H9 (cell line): ENCODE data around the gene UBE2E3. TPM values are rescaled to one million over a fixed set of nuclear protein-coding genes. Genes with fewer than 3 reads are reported as not detected.

Source experiments
- DNase-seq: peaks from one replicate; pipeline ENCODE4 v3.0.0-alpha.2; 2017
- H2AFZ ChIP-seq: one replicate; pipeline ENCODE4 v1.6.1; 2013; ENCODE audit warnings: mild to moderate bottlenecking, low read length, control low read depth, moderate library complexity
- H2AK5ac ChIP-seq: 2 replicates; pipeline ENCODE4 v1.6.1; 2013; ENCODE audit warnings: low read length, control low read depth, mixed read lengths; ENCODE audit not compliant: insufficient read length
- H2BK120ac ChIP-seq: one replicate; pipeline ENCODE4 v1.6.1; 2013; ENCODE audit warnings: low read depth, mild to moderate bottlenecking, low read length, control low read depth, inconsistent platforms; ENCODE audit not compliant: poor library complexity, severe bottlenecking
- H2BK12ac ChIP-seq: 2 replicates; pipeline ENCODE4 v1.6.1; 2013; ENCODE audit warnings: low read length, control low read depth, mixed read lengths, low read depth; ENCODE audit not compliant: insufficient read length
- H2BK15ac ChIP-seq: 2 replicates; pipeline ENCODE4 v1.6.1; 2013; ENCODE audit warnings: low read depth, low read length, control low read depth
- H2BK20ac ChIP-seq: one replicate; pipeline ENCODE4 v1.6.1; 2013; ENCODE audit warnings: low read depth, mild to moderate bottlenecking, low read length, control low read depth, inconsistent platforms; ENCODE audit not compliant: poor library complexity, severe bottlenecking
- H2BK5ac ChIP-seq: 2 replicates; pipeline ENCODE4 v1.6.1; 2013; ENCODE audit warnings: low read length, control low read depth, mixed read lengths; ENCODE audit not compliant: insufficient read length
- H3K14ac ChIP-seq: 2 replicates; pipeline ENCODE4 v1.6.1; 2013; ENCODE audit warnings: low read length, control low read depth; ENCODE audit not compliant: insufficient read depth
- H3K18ac ChIP-seq: 2 replicates; pipeline ENCODE4 v1.6.1; 2013; ENCODE audit warnings: low read depth, mild to moderate bottlenecking, mixed read lengths, low read length, control low read depth; ENCODE audit not compliant: insufficient read length
- H3K23ac ChIP-seq: 2 replicates; pipeline ENCODE4 v1.6.1; 2013; ENCODE audit warnings: low read length, control low read depth, mixed read lengths, low read depth; ENCODE audit not compliant: insufficient read length
- H3K23me2 ChIP-seq: 2 replicates; pipeline ENCODE4 v1.6.1; 2013; ENCODE audit warnings: low read depth, mild to moderate bottlenecking, mixed read lengths, low read length, control low read depth; ENCODE audit not compliant: insufficient read length, poor library complexity, severe bottlenecking
- H3K27ac ChIP-seq: 2 replicates; pipeline ENCODE4 v1.5.1; 2013; ENCODE audit warnings: low read length, control low read depth, mixed read lengths, low read depth; ENCODE audit not compliant: insufficient read length
- H3K27me3 ChIP-seq: 2 replicates; pipeline ENCODE4 v1.6.1; 2013; ENCODE audit warnings: low read length, control low read depth, inconsistent platforms; ENCODE audit not compliant: insufficient read depth
- H3K4ac ChIP-seq: 2 replicates; pipeline ENCODE4 v1.6.1; 2013; ENCODE audit warnings: low read depth, mild to moderate bottlenecking, control low read depth, inconsistent platforms, low read length, moderate library complexity
- H3K4me1 ChIP-seq: 2 replicates; pipeline ENCODE4 v1.6.1; 2013; ENCODE audit warnings: low read length, control low read depth, inconsistent platforms; ENCODE audit not compliant: insufficient read depth
- H3K4me2 ChIP-seq: 2 replicates; pipeline ENCODE4 v1.6.1; 2013; ENCODE audit warnings: low read length, control low read depth, mixed read lengths; ENCODE audit not compliant: insufficient read length, insufficient read depth
- H3K56ac ChIP-seq: 2 replicates; pipeline ENCODE4 v1.6.1; 2013; ENCODE audit warnings: low read depth, mild to moderate bottlenecking, mixed read lengths, low read length, control low read depth; ENCODE audit not compliant: insufficient read length
- H3K79me1 ChIP-seq: 2 replicates; pipeline ENCODE4 v1.6.1; 2013; ENCODE audit warnings: low read depth, mild to moderate bottlenecking, moderate library complexity, low read length, control low read depth, inconsistent platforms; ENCODE audit not compliant: insufficient read depth, poor library complexity, severe bottlenecking
- H3K79me2 ChIP-seq: 2 replicates; pipeline ENCODE4 v1.6.1; 2013; ENCODE audit warnings: low read length, control low read depth, inconsistent platforms; ENCODE audit not compliant: insufficient read depth
- H3K9ac ChIP-seq: 2 replicates; pipeline ENCODE4 v1.6.1; 2013; ENCODE audit warnings: low read length, control low read depth, mixed read lengths; ENCODE audit not compliant: insufficient read length; ENCODE audit errors: extremely low read depth
- H3K9me3 ChIP-seq: one replicate; pipeline ENCODE4 v1.6.1; 2013; ENCODE audit warnings: low read depth, low read length, inconsistent platforms; ENCODE audit not compliant: control insufficient read depth
- H3T11ph ChIP-seq: one replicate; pipeline ENCODE4 v1.6.1; 2013; ENCODE audit warnings: mild to moderate bottlenecking, low read length, control low read depth, inconsistent platforms
- H4K20me1 ChIP-seq: one replicate; pipeline ENCODE4 v1.6.1; 2013; ENCODE audit not compliant: control insufficient read depth, insufficient read length, insufficient read depth
- H4K5ac ChIP-seq: 2 replicates; pipeline ENCODE4 v1.6.1; 2013; ENCODE audit warnings: low read depth, mild to moderate bottlenecking, mixed read lengths, low read length, control low read depth; ENCODE audit not compliant: insufficient read length
- H4K8ac ChIP-seq: replicated peaks from 2 replicates; pipeline ENCODE4 v1.6.1; 2013; ENCODE audit warnings: low read length, control low read depth, mixed read lengths, low read depth; ENCODE audit not compliant: insufficient read length
- H4K91ac ChIP-seq: 2 replicates; pipeline ENCODE4 v1.6.1; 2013; ENCODE audit warnings: low read depth, mild to moderate bottlenecking, moderate library complexity, mixed read lengths, low read length, control low read depth; ENCODE audit not compliant: insufficient read length
- H3K27ac Mint-ChIP-seq, 3 experiments: 2 replicates in 2 of 3; 3 replicates in 1 of 3; pipeline ENCODE4 v1.8.0; 2020 to 2021; ENCODE audit warnings: mixed read lengths in 3 of 3, mild to moderate bottlenecking in 1 of 3, moderate library complexity in 1 of 3
- H3K27me3 Mint-ChIP-seq: 2 replicates; pipeline ENCODE4 v1.8.0; 2021; ENCODE audit warnings: low read depth, mild to moderate bottlenecking, moderate library complexity, mixed read lengths
- H3K36me3 Mint-ChIP-seq, 3 experiments: 2 replicates in 2 of 3; 3 replicates in 1 of 3; pipeline ENCODE4 v1.8.0; 2020 to 2021; ENCODE audit warnings: low read depth in 3 of 3, mixed read lengths in 3 of 3; ENCODE audit not compliant: insufficient read depth in 1 of 3
- H3K4me1 Mint-ChIP-seq, 2 experiments: 2 replicates each; pipeline ENCODE4 v1.8.0; 2020; ENCODE audit warnings: mixed read lengths in 2 of 2
- H3K4me3 Mint-ChIP-seq, 2 experiments: 2 replicates in 1 of 2; 3 replicates in 1 of 2; pipeline ENCODE4 v1.8.0; 2020 to 2021; ENCODE audit warnings: mild to moderate bottlenecking in 2 of 2, mixed read lengths in 2 of 2, moderate library complexity in 1 of 2
- H3K9me3 Mint-ChIP-seq, 2 experiments: 2 replicates in 1 of 2; 3 replicates in 1 of 2; pipeline ENCODE4 v1.8.0; 2020; ENCODE audit warnings: mild to moderate bottlenecking in 2 of 2, mixed read lengths in 2 of 2, moderate library complexity in 1 of 2
- CTCF ChIP-seq: fragments of 200-600 bp; sonication (generic); conservative IDR thresholded peaks from 3 replicates; pipeline ENCODE4 v1.8.0; 2021; ENCODE audit warnings: antibody characterized with exemption, mild to moderate bottlenecking
- WGBS: extraction: QIAGEN DNeasy Blood & Tissue Kit; methylation state at CpG from one replicate; pipeline ENCODE4 v1.1.7; 2013; ENCODE audit warnings: missing lambda C conversion rate, low lambda C conversion rate, mixed read lengths; ENCODE audit not compliant: insufficient read length; ENCODE audit errors: extremely low coverage; 5-methylcytosine and 5-hydroxymethylcytosine counted together
- total RNA-seq: library from RNA; stranded (reverse); gene quantifications from 2 replicates; pipeline ENCODE4 v1.2.1, GENCODE V29; 2021

Gene UBE2E3
- total RNA-seq, 1 experiment from 2014 or later, result 89.1 TPM

GRCh38 chr2:181063696-181064095, 83.3 kb downstream of the UBE2E3 start:
- H3T11ph ChIP-seq, result no peak overlapping the region

More at GRCh38 chr2:181063696-181064095, 83.3 kb downstream of the UBE2E3 start:
- H4K8ac ChIP-seq, result no peak overlapping the region
- DNase-seq, result no peak
- no peaks in the 10 kb centered on the region for H4K20me1 ChIP-seq
- no peaks in the 10 kb centered on the region; the same call in 1 of the 2 replicates for H3K79me2 ChIP-seq
- H2AK5ac ChIP-seq, result no peak overlapping the region
- no peak overlapping the region for H3K56ac ChIP-seq
- H2BK20ac ChIP-seq, result no peak overlapping the region
- H2BK5ac ChIP-seq, result no peak overlapping the region
- H2BK15ac ChIP-seq, result no peak overlapping the region
- H3K14ac ChIP-seq, result no peak overlapping the region
- WGBS, result no CpG with 5 or more reads among the region's 1 CpG
- no peaks in the 10 kb centered on the region for H3K9me3 ChIP-seq
- Mint-ChIP-seq H3K27ac (no peak overlapping the region; a peak in 1 of 7 replicates), H3K4me3 (no peak overlapping the region), H3K4me1 (peaks cover 9 to 11% of the 10 kb centered on the region in 2 experiments), H3K36me3 (peaks cover 2 to 8% (median 6%) of the 10 kb centered on the region in 3 experiments; a peak in 4 of 7 replicates), H3K9me3 (no peaks in the 10 kb centered on the region), H3K27me3 (no peaks in the 10 kb centered on the region)
- H3K79me1 ChIP-seq, result no peaks in the 10 kb centered on the region
- H3K27me3 ChIP-seq, result no peaks in the 10 kb centered on the region
- H3K27ac ChIP-seq, result no peak overlapping the region
- H2AFZ ChIP-seq, result no peak overlapping the region
- H3K18ac ChIP-seq, result no peak overlapping the region
- no peak overlapping the region for H3K9ac ChIP-seq
- H3K4me1 ChIP-seq, result no peaks in the 10 kb centered on the region
- H3K4ac ChIP-seq, result no peak overlapping the region
- no peaks in the 10 kb centered on the region for H3K23me2 ChIP-seq
- TF ChIP-seq CTCF, result no peak
- no peak overlapping the region for H4K91ac ChIP-seq
- no peak overlapping the region for H3K4me2 ChIP-seq
- H4K5ac ChIP-seq, result no peak overlapping the region
- H3K23ac ChIP-seq, result no peak overlapping the region
- H2BK12ac ChIP-seq, result no peak overlapping the region
- H2BK120ac ChIP-seq, result no peak overlapping the region
